HCT116 (cell line): Measurements from ENCODE around the gene THSD4. TPM values are rescaled to one million over a fixed set of nuclear protein-coding genes. Genes with fewer than 3 reads are reported as not detected.

Experiments
- ATAC-seq: fragments of 200-7000 bp; cut with Tn5 transposase; 2 replicates; pipeline ENCODE4 v1.9.1; 2020; ENCODE audit warnings: mild to moderate bottlenecking, moderate library complexity
- BruUV-seq: library from RNA; stranded (reverse); fragments of 400-500 nt; replicated peaks from 2 replicates; lab custom pipeline; 2021; lab: Mats Ljungman, UMichigan
- CTCF ChIA-PET: fragments of 300-600 bp; sonication (Branson Sonifier 250); formaldehyde crosslinking; loops from one replicate; lab custom pipeline; 2021; ENCODE audit warnings: antibody characterized with exemption; lab: Charles Lee
- POLR2A ChIA-PET: fragments of 300-600, 350-600 bp; sonication (Branson Sonifier 250); formaldehyde crosslinking; loops from one replicate; lab custom pipeline; 2021; ENCODE audit warnings: antibody characterized with exemption; lab: Charles Lee
- RAD21 ChIA-PET, 2 experiments: fragments of 300-600 bp; sonication (Branson Sonifier 250); formaldehyde crosslinking; loops; one replicate each; lab custom pipeline; 2023; ENCODE audit warnings: low total read pairs in 2 of 2; ENCODE audit not compliant: uncharacterized antibody in 2 of 2, unreplicated experiment in 2 of 2, low non-redundant PET in 1 of 2; lab: Charles Lee
- DNase-seq: peaks from one replicate; pipeline ENCODE4 v3.0.0-alpha.2; 2010; ENCODE audit warnings: low read depth, low spot score
- H2AFZ ChIP-seq: fragments of 200-600 bp; shearing (Covaris generic), sonication (generic); 2 replicates; pipeline ENCODE4 v1.6.1; 2017; ENCODE audit warnings: low read depth, mixed run types, mixed read lengths, antibody characterized with exemption, low read length; ENCODE audit not compliant: poor library complexity, severe bottlenecking
- H3K27ac ChIP-seq: 2 replicates; pipeline ENCODE4 v1.5.1; 2012; ENCODE audit warnings: low read depth, low read length
- H3K27me3 ChIP-seq: fragments of 200-600 bp; sonication (generic); 2 replicates; pipeline ENCODE4 v1.6.1; 2016; ENCODE audit warnings: mixed run types, low read length, mixed read lengths; ENCODE audit not compliant: insufficient read depth
- H3K36me3 ChIP-seq, 2 experiments: fragments of 200-500 bp in 1 of 2; fragments of 200-600 bp in 1 of 2; sonication (Bioruptor generic) in 1 of 2; sonication (generic) in 1 of 2; 2 replicates each; pipeline versions ENCODE4 v1.5.1 to v1.6.1; 2014 to 2016; ENCODE audit warnings: low read length in 2 of 2, inconsistent platforms in 1 of 2, mixed read lengths in 1 of 2, mixed run types in 1 of 2; ENCODE audit not compliant: insufficient read depth in 2 of 2, control insufficient read depth in 1 of 2
- H3K4me1 ChIP-seq, 2 experiments: fragments of 200-600 bp in 1 of 2; sonication (generic) in 1 of 2; 2 replicates each; pipeline versions ENCODE4 v1.5.1 to v1.6.1; 2012 to 2017; ENCODE audit warnings: low read length in 2 of 2, inconsistent platforms in 1 of 2, mild to moderate bottlenecking in 1 of 2, mixed read lengths in 1 of 2, mixed run types in 1 of 2, moderate library complexity in 1 of 2; ENCODE audit not compliant: insufficient read depth in 2 of 2, control insufficient read depth in 1 of 2
- H3K4me2 ChIP-seq: fragments of 200-600 bp; sonication (generic); 2 replicates; pipeline ENCODE4 v1.6.1; 2017; ENCODE audit warnings: mixed run types, low read length, mixed read lengths
- H3K4me3 ChIP-seq, 2 experiments: fragments of 200-600 bp in 1 of 2; sonication (generic) in 1 of 2; replicated peaks in 1 of 2; 2 replicates each; pipeline ENCODE4 v1.5.1; 2011 to 2016; ENCODE audit warnings: low read length in 2 of 2, control low read depth in 1 of 2, low read depth in 1 of 2, mild to moderate bottlenecking in 1 of 2, mixed read lengths in 1 of 2, mixed run types in 1 of 2
- H3K79me2 ChIP-seq: fragments of 200-600 bp; sonication (generic); 2 replicates; pipeline ENCODE4 v1.6.1; 2017; ENCODE audit warnings: mild to moderate bottlenecking, mixed run types, low read length, moderate library complexity, mixed read lengths; ENCODE audit not compliant: insufficient read depth
- H3K9ac ChIP-seq: fragments of 200-600 bp; sonication (generic); 2 replicates; pipeline ENCODE4 v1.6.1; 2016; ENCODE audit warnings: low read length, mixed read lengths
- H3K9me2 ChIP-seq: fragments of 200-600 bp; sonication (generic), shearing (Covaris generic); 2 replicates; pipeline ENCODE4 v1.6.1; 2017; ENCODE audit warnings: mixed run types, mild to moderate bottlenecking, moderate library complexity; ENCODE audit not compliant: insufficient read depth
- H3K9me3 ChIP-seq, 2 experiments: fragments of 200-500 bp in 1 of 2; fragments of 200-600 bp in 1 of 2; sonication (Bioruptor generic) in 1 of 2; sonication (generic) in 1 of 2; 2 replicates each; pipeline ENCODE4 v1.6.1; 2014 to 2017; ENCODE audit warnings: low read length in 2 of 2, mixed read lengths in 2 of 2, inconsistent platforms in 1 of 2, low read depth in 1 of 2, mild to moderate bottlenecking in 1 of 2, mixed run types in 1 of 2, moderate library complexity in 1 of 2; ENCODE audit not compliant: control insufficient read depth in 1 of 2, insufficient read depth in 1 of 2
- H4K20me1 ChIP-seq: fragments of 200-600 bp; sonication (generic), shearing (Covaris generic); 2 replicates; pipeline ENCODE4 v1.6.1; 2017; ENCODE audit warnings: mixed run types, mild to moderate bottlenecking, moderate library complexity; ENCODE audit not compliant: insufficient read depth
- CBX3 ChIP-seq: IDR thresholded peaks from 2 replicates; pipeline ENCODE4 v1.6.1; 2012; ENCODE audit warnings: low read depth
- CEBPB ChIP-seq: IDR thresholded peaks from 2 replicates; pipeline ENCODE4 v1.6.1; 2012; ENCODE audit warnings: low read depth
- EGR1 ChIP-seq: IDR thresholded peaks from 2 replicates; pipeline ENCODE4 v1.6.1; 2012; ENCODE audit warnings: low read depth
- ELF1 ChIP-seq: IDR thresholded peaks from 2 replicates; pipeline ENCODE4 v1.6.1; 2012; ENCODE audit warnings: low read depth, borderline replicate concordance
- EZH2 ChIP-seq: fragments of 200-600 bp; sonication (generic); IDR thresholded peaks from 2 replicates; pipeline ENCODE4 v1.6.1; 2017; ENCODE audit warnings: antibody characterized with exemption, mixed run types
- EZH2phosphoT487 ChIP-seq: fragments of 200-600 bp; IDR thresholded peaks from 2 replicates; pipeline ENCODE4 v1.6.1; 2018; ENCODE audit warnings: antibody characterized with exemption, borderline replicate concordance
- FOSL1 ChIP-seq: IDR thresholded peaks from 2 replicates; pipeline ENCODE4 v1.6.1; 2012; ENCODE audit warnings: low read depth
- JUND ChIP-seq: IDR thresholded peaks from 2 replicates; pipeline ENCODE4 v1.6.1; 2012
- POLR2A ChIP-seq: IDR thresholded peaks from 2 replicates; pipeline ENCODE4 v1.7.0; 2011; ENCODE audit warnings: borderline replicate concordance; ENCODE audit not compliant: insufficient read depth, insufficient read length; ENCODE audit errors: extremely low read depth
- RAD21 ChIP-seq: IDR thresholded peaks from 2 replicates; pipeline ENCODE4 v1.6.1; 2012; ENCODE audit warnings: low read depth, mild to moderate bottlenecking
- SIN3A ChIP-seq: IDR thresholded peaks from 2 replicates; pipeline ENCODE4 v1.6.1; 2012; ENCODE audit warnings: low read depth
- SP1 ChIP-seq: IDR thresholded peaks from 2 replicates; pipeline ENCODE4 v1.6.1; 2012; ENCODE audit warnings: low read depth
- SRF ChIP-seq: IDR thresholded peaks from 2 replicates; pipeline ENCODE4 v1.6.1; 2012; ENCODE audit warnings: low read depth
- TCF7L2 ChIP-seq: IDR thresholded peaks from 2 replicates; pipeline ENCODE4 v1.7.0; 2011; ENCODE audit warnings: borderline replicate concordance, inconsistent platforms; ENCODE audit not compliant: insufficient read depth, insufficient read length; ENCODE audit errors: extremely low read depth
- YY1 ChIP-seq: IDR thresholded peaks from 2 replicates; pipeline ENCODE4 v1.6.1; 2011; ENCODE audit warnings: low read length, low read depth, moderate library complexity, mild to moderate bottlenecking; ENCODE audit not compliant: insufficient replicate concordance; ENCODE audit errors: extremely low read depth
- intact Hi-C: fragments of 100-400 bp; cut with micrococcal nuclease; formaldehyde crosslinking; loops from 2 replicates; pipeline ENCODE4 v1.10.0; 2022
- total RNA-seq: library from RNA; stranded (reverse); gene quantifications from one replicate; pipeline ENCODE4 v1.2.1, GENCODE V29; 2021; ENCODE audit not compliant: unreplicated experiment
- TF ChIP-seq, protein P1 (sequence below), 3 experiments: fragments of 200-600 bp in 1 of 3; sonication (generic) in 1 of 3; IDR thresholded peaks in 2 of 3; conservative IDR thresholded peaks in 1 of 3; 2 replicates each; pipeline ENCODE4 v1.5.1; 2012 to 2017; ENCODE audit warnings: low read depth in 2 of 3, low read length in 2 of 3, antibody characterized with exemption in 1 of 3, borderline replicate concordance in 1 of 3, control low read depth in 1 of 3, mild to moderate bottlenecking in 1 of 3, mixed read lengths in 1 of 3, mixed run types in 1 of 3, moderate library complexity in 1 of 3; ENCODE audit not compliant: insufficient read depth in 1 of 3

THSD4 gene
- total RNA-seq, 1 experiment from 2014 or later: 30.5 TPM

DNA sequence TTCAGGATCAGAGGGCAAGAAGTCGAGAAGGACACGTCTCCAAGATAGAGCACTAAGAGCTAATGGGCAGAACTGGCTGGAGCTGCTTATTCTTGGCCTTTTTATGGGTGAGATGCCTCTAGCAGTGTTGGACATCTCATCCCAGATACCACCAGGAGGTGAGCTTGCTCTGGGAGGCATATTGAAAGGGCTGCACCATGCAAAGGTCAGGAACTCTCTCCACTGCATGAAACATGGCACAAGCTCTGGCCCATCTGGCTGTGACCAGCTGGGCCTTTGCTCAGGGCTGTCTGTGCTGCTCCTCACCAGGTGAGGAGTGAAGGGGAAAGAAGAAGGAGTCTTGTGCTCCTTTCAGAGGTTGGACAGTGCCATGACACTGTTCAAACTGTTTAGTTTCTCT, 188.7 kb downstream of the THSD4 start:
- ATAC-seq (no peak), DNase-seq (no peak)
- ChIA-PET CTCF (no interaction called here), POLR2A (interaction anchor here (1.3 kb wide), 1 partner anchor 8 kb away, joined by 4 read pairs; no protein-coding TSS in a partner anchor), RAD21 (no interaction called here)
- Histone ChIP-seq H3K27ac (no peak overlapping the region), H3K4me3 (no peak overlapping the region), H3K27me3 (no peaks in the 10 kb centered on the region), H3K9ac (no peak overlapping the region), H2AFZ (no peak overlapping the region), H3K36me3 (no peaks in the 10 kb centered on the region), H3K9me2 (no peaks in the 10 kb centered on the region), H4K20me1 (no peaks in the 10 kb centered on the region), H3K4me1 (peaks cover 4 to 13% of the 10 kb centered on the region in 2 experiments; a peak in 3 of 4 replicates), H3K79me2 (no peaks in the 10 kb centered on the region), H3K9me3 (no peaks in the 10 kb centered on the region; a peak in 1 of 4 replicates), H3K4me2 (no peak overlapping the region)
- no peak for TF ChIP-seq SRF
- no peak for TF ChIP-seq YY1
- TF ChIP-seq EZH2phosphoT487: no peak
- TF ChIP-seq FOSL1: no peak
- no peak for TF ChIP-seq SIN3A
- no peak for TF ChIP-seq ELF1
- TF ChIP-seq EGR1: no peak
- TF ChIP-seq EZH2: no peak
- TF ChIP-seq, protein P1, sequence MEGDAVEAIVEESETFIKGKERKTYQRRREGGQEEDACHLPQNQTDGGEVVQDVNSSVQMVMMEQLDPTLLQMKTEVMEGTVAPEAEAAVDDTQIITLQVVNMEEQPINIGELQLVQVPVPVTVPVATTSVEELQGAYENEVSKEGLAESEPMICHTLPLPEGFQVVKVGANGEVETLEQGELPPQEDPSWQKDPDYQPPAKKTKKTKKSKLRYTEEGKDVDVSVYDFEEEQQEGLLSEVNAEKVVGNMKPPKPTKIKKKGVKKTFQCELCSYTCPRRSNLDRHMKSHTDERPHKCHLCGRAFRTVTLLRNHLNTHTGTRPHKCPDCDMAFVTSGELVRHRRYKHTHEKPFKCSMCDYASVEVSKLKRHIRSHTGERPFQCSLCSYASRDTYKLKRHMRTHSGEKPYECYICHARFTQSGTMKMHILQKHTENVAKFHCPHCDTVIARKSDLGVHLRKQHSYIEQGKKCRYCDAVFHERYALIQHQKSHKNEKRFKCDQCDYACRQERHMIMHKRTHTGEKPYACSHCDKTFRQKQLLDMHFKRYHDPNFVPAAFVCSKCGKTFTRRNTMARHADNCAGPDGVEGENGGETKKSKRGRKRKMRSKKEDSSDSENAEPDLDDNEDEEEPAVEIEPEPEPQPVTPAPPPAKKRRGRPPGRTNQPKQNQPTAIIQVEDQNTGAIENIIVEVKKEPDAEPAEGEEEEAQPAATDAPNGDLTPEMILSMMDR (IDR thresholded peaks at IDR 0.05 in 2 of 3, conservative IDR thresholded peaks at IDR 0.05 in 1 of 3; ENCODE audit: borderline replicate concordance in 1 of 3, insufficient read depth in 1 of 3, low read depth in 2 of 3, low read length in 2 of 3): no peak
- TF ChIP-seq TCF7L2: no peak
- no peak for TF ChIP-seq RAD21
- TF ChIP-seq JUND: no peak
- TF ChIP-seq CBX3: no peak
- TF ChIP-seq SP1: no peak
- no peak for TF ChIP-seq CEBPB
- TF ChIP-seq POLR2A: no peak
- BruUV-seq: no TSS peak
- intact Hi-C loops: no loop called here
